Thymus (tissue), 11 donors: ENCODE data around the gene PROKR1. TPM values are rescaled to one million over a fixed set of nuclear protein-coding genes. Genes with fewer than 3 reads are reported as not detected.

Source experiments
- DNase-seq, 9 donors: peaks; one replicate each; pipeline ENCODE4 v3.0.0-alpha.2; 2013; ENCODE audit warnings: low spot score in 9 of 9, low read depth in 6 of 9, missing footprints in 1 of 9
- H3K27ac ChIP-seq, 2 donors: one replicate each; pipeline ENCODE4 v1.5.1; 2013; ENCODE audit warnings: control low read depth in 1 of 2, low read depth in 1 of 2, low read length in 1 of 2, mild to moderate bottlenecking in 1 of 2, moderate library complexity in 1 of 2
- H3K27me3 ChIP-seq, 2 donors: one replicate each; pipeline ENCODE4 v1.5.1; 2013; ENCODE audit warnings: low read length in 1 of 2; ENCODE audit not compliant: control insufficient read depth in 2 of 2, insufficient read depth in 1 of 2
- H3K36me3 ChIP-seq, 2 donors: one replicate each; pipeline ENCODE4 v1.5.1; 2013; ENCODE audit warnings: low read length in 1 of 2, mild to moderate bottlenecking in 1 of 2, moderate library complexity in 1 of 2; ENCODE audit not compliant: control insufficient read depth in 2 of 2, insufficient read depth in 2 of 2
- H3K4me1 ChIP-seq, 2 donors: one replicate each; pipeline ENCODE4 v1.5.1; 2013; ENCODE audit warnings: low read length in 2 of 2; ENCODE audit not compliant: control insufficient read depth in 2 of 2, insufficient read depth in 2 of 2
- H3K4me3 ChIP-seq, 2 donors: one replicate each; pipeline ENCODE4 v1.5.1; 2013; ENCODE audit warnings: low read length in 2 of 2, control low read depth in 1 of 2, mild to moderate bottlenecking in 1 of 2
- H3K9me3 ChIP-seq, 2 donors: one replicate each; pipeline ENCODE4 v1.5.1; 2013; ENCODE audit warnings: low read length in 1 of 2, mild to moderate bottlenecking in 1 of 2; ENCODE audit not compliant: control insufficient read depth in 2 of 2, insufficient read depth in 1 of 2
- WGBS: extraction: QIAGEN DNeasy Blood & Tissue Kit; methylation state at CpG from one replicate; pipeline ENCODE4 v1.1.7; 2013; 5-methylcytosine and 5-hydroxymethylcytosine counted together
- polyA plus RNA-seq: library from polyadenylated mRNA; stranded (reverse); fragments of 200-250 nt; gene quantifications from one replicate; pipeline ENCODE4 v1.2.3, GENCODE V29; 2013
- total RNA-seq: library from RNA; stranded (reverse); fragments of 120-200 nt; gene quantifications from one replicate; pipeline ENCODE4 v1.2.4, GENCODE V29; 2013
- donor health status: healthy.

The PROKR1 gene
- total and polyA plus RNA-seq, 2 donors = 0.05 to 0.07 TPM

- Histone ChIP-seq H3K27me3 (no peaks in the 10 kb centered on the region), H3K4me1 (no peaks in the 10 kb centered on the region), H3K9me3 (no peaks in the 10 kb centered on the region), H3K27ac (no peak overlapping the region), H3K36me3 (no peaks in the 10 kb centered on the region), H3K4me3 (no peak overlapping the region)
- no peak for DNase-seq
Measured at GRCh38 chr2:68607837-68608236, 35.5 kb upstream of the PROKR1 start.

- DNase-seq = no peak
- WGBS = 92% methylated on average over 5 of the region's 5 CpGs
- no peaks in the 10 kb centered on the region for H3K36me3 ChIP-seq
Measured at GRCh38 chr2:68612765-68613519, 30.4 kb upstream of the PROKR1 start.

GRCh38 chr2:68620772-68621171 is 22.6 kb upstream of the PROKR1 start:
- no peak overlapping the region for H3K4me3 ChIP-seq
- H3K9me3 ChIP-seq = no peaks in the 10 kb centered on the region
- H3K4me1 ChIP-seq = no peaks in the 10 kb centered on the region
- DNase-seq = no peak
- H3K27ac ChIP-seq = no peak overlapping the region
- H3K27me3 ChIP-seq = no peaks in the 10 kb centered on the region
- no peaks in the 10 kb centered on the region for H3K36me3 ChIP-seq

More at GRCh38 chr2:68612765-68613519, 30.4 kb upstream of the PROKR1 start:
- Histone ChIP-seq H3K4me1 (no peaks in the 10 kb centered on the region), H3K9me3 (no peaks in the 10 kb centered on the region), H3K27me3 (no peaks in the 10 kb centered on the region), H3K4me3 (no peak overlapping the region), H3K27ac (no peak overlapping the region)

- no peak for DNase-seq
- 98% methylated on average over 6 of the region's 6 CpGs for WGBS
- Histone ChIP-seq H3K36me3 (no peaks in the 10 kb centered on the region), H3K27me3 (no peaks in the 10 kb centered on the region), H3K4me3 (no peak overlapping the region), H3K27ac (no peak overlapping the region), H3K9me3 (no peaks in the 10 kb centered on the region), H3K4me1 (no peaks in the 10 kb centered on the region)
Measured at GRCh38 chr2:68623820-68624219, 19.6 kb upstream of the PROKR1 start.

GRCh38 chr2:68627615-68628014 is 15.8 kb upstream of the PROKR1 start:
- no peak overlapping the region for H3K4me3 ChIP-seq
- H3K36me3 ChIP-seq = no peaks in the 10 kb centered on the region
- DNase-seq = no peak
- no peaks in the 10 kb centered on the region for H3K4me1 ChIP-seq
- no peak overlapping the region for H3K27ac ChIP-seq
- no peaks in the 10 kb centered on the region for H3K27me3 ChIP-seq
- H3K9me3 ChIP-seq = no peaks in the 10 kb centered on the region
- WGBS = 98% methylated on average over 3 of the region's 3 CpGs

GRCh38 chr2:68632021-68632420 is 11.4 kb upstream of the PROKR1 start:
- H3K9me3 ChIP-seq = no peaks in the 10 kb centered on the region
- H3K36me3 ChIP-seq = no peaks in the 10 kb centered on the region
- no peaks in the 10 kb centered on the region for H3K4me1 ChIP-seq
- no peak overlapping the region for H3K27ac ChIP-seq
- DNase-seq = peak in 1 of 9 donors; percentile 10
- WGBS = 78% methylated on average over 3 of the region's 3 CpGs
- H3K27me3 ChIP-seq = no peaks in the 10 kb centered on the region
- no peak overlapping the region for H3K4me3 ChIP-seq

GRCh38 chr2:68637047-68637446 is 6.3 kb upstream of the PROKR1 start:
- no peaks in the 10 kb centered on the region for H3K4me1 ChIP-seq
- H3K9me3 ChIP-seq = no peaks in the 10 kb centered on the region
- no peak for DNase-seq
- no peaks in the 10 kb centered on the region for H3K36me3 ChIP-seq
- H3K4me3 ChIP-seq = no peak overlapping the region
- 89% methylated on average over 3 of the region's 3 CpGs for WGBS
- peaks cover 5% of the 10 kb centered on the region in 2 donors for H3K27me3 ChIP-seq
- H3K27ac ChIP-seq = no peak overlapping the region

GRCh38 chr2:68643874-68644485 is 601 bp downstream of the PROKR1 start:
- Histone ChIP-seq H3K27me3 (peaks cover 40 to 47% of the 10 kb centered on the region in 2 donors), H3K4me3 (peak overlapping the region in 1 of 2 donors; percentile 28), H3K9me3 (peaks cover 1 to 4% of the 10 kb centered on the region in 2 donors), H3K27ac (no peak overlapping the region), H3K36me3 (no peaks in the 10 kb centered on the region), H3K4me1 (peaks cover 0 to 3% of the 10 kb centered on the region in 2 donors)
- no peak for DNase-seq
- WGBS = 24% methylated on average over 17 of the region's 17 CpGs

GRCh38 chr2:68645523-68645922 is 2.1 kb downstream of the PROKR1 start:
- Histone ChIP-seq H3K9me3 (peaks cover 1 to 4% of the 10 kb centered on the region in 2 donors), H3K4me1 (peaks cover 0 to 3% of the 10 kb centered on the region in 2 donors), H3K27ac (no peak overlapping the region), H3K27me3 (peaks cover 40 to 47% of the 10 kb centered on the region in 2 donors), H3K4me3 (no peak overlapping the region), H3K36me3 (no peaks in the 10 kb centered on the region)
- no peak for DNase-seq
